HG02610 (cell line): Measurements from ENCODE around the gene ABCA7.

ENCODE experiments used
- ATAC-seq: cut with Tn5 transposase; IDR thresholded peaks from one replicate; pipeline ENCODE4 v1.9.1; 2021; ENCODE audit warnings: mild to moderate bottlenecking, moderate library complexity; ENCODE audit not compliant: unreplicated experiment

The ABCA7 gene

DNA sequence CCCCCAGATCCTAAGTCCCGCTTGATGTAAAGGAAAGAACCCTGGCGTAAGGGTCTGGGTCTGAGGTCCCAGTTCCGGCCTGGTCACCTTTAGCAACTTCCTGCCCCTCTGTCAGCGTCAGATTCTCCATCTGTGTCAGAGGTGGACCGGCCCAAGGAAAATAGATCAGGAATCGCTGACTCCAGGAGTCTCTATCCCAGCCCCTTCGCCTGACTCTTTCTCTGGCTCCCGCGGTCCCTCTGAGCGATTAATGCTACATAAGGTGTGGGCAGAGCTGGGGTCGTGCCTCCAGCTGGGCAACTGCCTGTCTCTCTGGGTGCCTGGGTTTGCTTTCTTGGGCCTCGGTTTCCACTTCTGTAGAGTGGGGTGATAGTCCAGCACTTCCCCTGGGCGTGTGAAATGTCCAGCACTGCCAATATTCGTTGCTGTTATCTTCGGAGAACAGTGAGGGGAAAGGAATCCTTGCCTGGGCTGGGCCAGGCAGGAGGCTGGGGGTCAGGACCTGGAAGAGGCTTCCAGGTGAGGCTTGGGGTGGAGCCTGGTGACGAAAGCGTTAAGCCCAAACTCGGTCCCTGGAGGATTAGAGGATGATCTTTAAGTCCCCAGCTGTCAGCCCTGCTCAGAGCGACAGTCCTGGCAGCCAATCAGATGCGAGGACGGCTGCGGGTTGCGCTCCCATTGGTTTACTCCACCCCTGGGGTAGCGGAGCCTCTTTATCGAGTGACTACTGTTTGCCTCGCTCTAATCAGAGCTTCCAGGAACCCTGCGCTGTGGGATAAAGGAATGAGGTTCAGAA is 767 bp downstream of the ABCA7 start:
- ATAC-seq = peak; percentile 48

DNA sequence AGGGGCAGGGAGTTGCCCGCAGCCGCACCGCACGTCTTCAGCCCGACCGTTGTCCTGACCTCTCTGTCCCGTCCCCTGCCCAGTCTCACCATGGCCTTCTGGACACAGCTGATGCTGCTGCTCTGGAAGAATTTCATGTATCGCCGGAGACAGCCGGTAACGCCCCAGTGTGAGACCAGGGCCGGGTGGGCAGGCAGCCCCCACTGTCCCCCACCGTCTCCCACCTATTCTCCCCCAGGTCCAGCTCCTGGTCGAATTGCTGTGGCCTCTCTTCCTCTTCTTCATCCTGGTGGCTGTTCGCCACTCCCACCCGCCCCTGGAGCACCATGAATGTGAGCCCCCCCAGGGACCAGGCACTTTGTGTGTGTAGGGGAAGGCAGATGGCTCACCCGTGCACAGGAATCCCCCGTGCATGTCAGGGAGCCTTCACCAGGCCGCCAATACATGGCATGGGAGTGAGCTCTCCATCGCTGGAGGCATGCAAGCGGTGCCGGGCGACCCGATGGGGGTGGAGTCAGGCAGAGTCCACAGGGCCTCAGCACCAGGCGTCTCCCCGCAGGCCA is 1.4 kb downstream of the ABCA7 start:
- no peak for ATAC-seq

DNA sequence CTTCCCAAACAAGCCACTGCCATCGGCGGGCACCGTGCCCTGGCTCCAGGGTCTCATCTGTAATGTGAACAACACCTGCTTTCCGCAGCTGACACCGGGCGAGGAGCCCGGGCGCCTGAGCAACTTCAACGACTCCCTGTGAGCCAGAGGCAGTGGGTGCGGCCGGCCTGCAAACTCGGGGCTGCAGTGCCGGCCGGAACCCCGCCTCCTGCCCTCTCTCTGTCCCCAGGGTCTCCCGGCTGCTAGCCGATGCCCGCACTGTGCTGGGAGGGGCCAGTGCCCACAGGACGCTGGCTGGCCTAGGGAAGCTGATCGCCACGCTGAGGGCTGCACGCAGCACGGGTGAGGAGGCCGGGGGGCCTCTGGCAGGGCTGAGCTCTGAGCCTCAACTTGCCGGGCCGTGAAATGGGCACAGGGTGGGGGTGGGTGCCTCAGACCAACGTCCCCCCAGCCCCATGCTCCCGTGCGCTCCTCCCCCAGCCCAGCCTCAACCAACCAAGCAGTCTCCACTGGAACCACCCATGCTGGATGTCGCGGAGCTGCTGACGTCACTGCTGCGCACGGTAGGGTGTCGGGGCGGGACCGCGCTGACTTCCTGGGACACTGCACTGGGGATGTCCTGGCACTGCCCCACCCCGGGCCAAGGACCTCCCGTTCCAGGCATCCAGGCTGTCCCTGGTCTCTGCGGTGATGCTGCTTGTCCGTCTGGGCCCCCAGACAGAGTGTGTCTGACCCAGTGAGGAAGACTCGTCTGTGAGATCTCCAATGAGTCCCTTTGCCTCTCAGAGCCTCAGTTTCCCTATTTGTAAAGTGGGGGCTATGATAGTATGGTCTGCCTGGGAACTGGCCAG is 2.2 kb downstream of the ABCA7 start:
- ATAC-seq = no peak

DNA sequence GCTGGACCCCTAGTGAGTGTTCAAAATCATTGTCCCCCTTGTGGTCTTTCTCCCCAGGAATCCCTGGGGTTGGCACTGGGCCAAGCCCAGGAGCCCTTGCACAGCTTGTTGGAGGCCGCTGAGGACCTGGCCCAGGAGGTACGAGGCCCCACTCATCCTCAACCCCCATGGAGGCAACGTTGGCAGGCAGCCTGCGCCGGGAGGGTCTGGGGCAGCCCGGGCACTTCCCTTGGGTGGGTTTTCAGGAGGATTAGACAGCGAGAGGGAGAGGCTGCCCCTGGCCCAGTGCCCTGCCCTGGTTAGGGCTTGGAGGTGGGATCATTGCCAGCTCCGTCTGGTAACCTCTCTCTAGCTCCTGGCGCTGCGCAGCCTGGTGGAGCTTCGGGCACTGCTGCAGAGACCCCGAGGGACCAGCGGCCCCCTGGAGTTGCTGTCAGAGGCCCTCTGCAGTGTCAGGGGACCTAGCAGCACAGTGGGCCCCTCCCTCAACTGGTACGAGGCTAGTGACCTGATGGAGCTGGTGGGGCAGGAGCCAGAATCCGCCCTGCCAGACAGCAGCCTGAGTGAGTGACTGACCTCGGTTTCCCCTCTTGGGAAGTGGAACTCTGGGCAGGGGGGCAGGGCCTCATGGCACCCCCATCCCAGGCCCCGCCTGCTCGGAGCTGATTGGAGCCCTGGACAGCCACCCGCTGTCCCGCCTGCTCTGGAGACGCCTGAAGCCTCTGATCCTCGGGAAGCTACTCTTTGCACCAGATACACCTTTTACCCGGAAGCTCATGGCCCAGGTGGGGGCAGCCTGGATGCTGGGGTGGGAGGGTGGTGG is 3.0 kb downstream of the ABCA7 start:
- ATAC-seq = no peak

DNA sequence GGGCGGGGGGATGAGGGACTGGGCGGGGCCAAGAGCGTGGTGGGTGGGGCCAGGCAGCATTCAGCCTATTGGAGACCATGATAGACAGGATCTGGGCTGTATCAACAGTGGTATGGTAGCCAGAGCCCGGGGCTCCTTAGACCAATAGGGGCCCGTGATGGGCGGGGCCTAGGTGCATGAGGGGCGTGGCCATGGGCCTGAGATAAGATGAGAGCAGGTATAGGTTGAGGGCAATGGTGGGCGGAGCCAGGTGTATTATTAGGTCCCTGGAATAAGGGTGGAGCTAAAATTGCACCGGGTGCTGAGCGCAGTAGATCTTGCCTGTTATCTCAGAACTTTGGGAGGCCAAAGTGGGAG is 5.3 kb downstream of the ABCA7 start:
- no peak for ATAC-seq

DNA sequence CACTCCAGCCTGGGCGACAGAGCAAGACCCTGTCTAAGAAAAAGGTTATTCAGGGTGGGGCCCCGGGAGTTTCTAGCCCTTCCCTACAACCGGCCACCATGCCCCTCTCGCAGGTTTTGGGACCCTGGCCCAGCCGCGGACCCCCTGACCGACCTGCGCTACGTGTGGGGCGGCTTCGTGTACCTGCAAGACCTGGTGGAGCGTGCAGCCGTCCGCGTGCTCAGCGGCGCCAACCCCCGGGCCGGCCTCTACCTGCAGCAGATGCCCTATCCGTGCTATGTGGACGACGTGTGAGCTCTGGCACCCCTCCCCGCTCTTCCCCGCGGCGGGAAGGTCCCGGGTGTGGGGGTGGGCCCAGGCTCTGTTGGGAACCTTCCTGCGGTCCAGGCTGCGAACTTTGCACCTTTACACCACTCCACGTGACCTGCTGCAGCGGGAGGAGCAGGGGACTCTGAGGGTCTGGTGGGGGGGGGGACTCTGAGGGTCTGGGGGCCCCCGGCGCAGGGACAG is 6.3 kb downstream of the ABCA7 start:
- ATAC-seq = no peak

DNA sequence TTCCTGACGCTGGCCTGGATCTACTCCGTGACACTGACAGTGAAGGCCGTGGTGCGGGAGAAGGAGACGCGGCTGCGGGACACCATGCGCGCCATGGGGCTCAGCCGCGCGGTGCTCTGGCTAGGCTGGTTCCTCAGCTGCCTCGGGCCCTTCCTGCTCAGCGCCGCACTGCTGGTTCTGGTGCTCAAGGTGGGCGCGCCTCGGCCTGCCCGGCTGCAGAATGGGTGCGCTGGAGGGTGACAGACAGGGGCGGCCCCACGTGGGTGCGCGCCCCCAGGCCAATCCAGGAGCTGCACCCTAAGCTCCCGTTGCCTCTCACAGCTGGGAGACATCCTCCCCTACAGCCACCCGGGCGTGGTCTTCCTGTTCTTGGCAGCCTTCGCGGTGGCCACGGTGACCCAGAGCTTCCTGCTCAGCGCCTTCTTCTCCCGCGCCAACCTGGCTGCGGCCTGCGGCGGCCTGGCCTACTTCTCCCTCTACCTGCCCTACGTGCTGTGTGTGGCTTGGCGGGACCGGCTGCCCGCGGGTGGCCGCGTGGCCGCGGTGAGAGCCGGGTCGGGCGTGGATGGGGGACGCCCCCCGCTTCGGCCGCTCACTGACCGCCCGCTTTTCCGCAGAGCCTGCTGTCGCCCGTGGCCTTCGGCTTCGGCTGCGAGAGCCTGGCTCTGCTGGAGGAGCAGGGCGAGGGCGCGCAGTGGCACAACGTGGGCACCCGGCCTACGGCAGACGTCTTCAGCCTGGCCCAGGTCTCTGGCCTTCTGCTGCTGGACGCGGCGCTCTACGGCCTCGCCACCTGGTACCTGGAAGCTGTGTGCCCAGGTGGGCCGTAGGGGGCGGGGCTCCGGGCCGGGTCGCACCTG is 7.2 kb downstream of the ABCA7 start:
- ATAC-seq = no peak

DNA sequence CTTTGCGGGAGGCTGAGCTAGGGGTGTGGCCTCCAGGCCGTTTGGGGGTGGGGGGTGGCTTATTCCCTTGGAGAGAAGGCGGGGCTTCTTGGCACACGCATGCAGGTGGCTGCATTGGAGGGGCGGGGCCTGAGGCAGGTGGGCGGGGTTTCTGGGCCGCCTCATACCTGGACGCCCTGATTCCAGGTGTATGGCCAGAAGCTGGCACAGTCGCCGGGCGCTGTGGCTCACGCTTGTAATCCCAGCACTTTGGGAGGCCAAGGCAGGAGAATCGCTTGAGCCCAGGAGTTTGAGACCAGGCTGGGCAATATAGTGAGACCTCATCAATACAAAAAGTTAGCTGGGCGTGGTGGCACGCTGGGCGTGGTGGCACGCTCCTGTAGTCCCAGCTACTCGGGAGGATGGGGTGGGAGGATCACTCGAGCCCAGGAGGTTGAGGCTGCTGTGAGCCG is 7.8 kb downstream of the ABCA7 start:
- no peak for ATAC-seq

DNA sequence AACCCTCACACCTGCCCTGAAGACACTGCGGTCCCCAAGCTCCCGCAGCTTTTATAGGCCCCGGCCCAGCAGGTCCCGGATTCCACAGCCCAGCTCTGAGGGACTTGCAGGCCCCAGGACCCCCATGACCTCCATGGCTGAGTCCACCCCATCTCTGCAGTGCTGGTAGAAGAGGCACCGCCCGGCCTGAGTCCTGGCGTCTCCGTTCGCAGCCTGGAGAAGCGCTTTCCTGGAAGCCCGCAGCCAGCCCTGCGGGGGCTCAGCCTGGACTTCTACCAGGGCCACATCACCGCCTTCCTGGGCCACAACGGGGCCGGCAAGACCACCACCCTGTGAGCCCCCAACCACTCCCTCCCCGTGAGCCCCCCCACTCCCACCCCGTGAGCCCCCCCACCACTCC is 9.2 kb downstream of the ABCA7 start:
- no peak for ATAC-seq

DNA sequence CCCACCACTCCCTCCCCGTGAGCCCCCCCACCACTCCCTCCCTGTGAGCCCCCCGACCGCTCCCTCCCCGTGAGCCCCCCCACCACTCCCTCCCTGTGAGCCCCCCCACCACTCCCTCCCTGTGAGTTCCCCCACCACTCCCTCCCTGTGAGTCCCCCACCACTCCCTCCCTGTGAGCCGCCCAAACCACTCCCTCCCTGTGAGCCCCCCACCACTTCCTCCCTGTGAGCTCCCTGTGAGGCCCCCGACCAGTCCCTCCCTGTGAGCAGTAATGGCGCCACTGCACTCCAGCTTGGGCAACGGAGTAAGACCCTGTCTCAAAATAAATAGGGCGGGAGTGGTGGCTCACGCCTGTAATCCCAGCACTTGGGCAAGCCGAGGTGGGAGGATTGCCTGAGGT is 9.9 kb downstream of the ABCA7 start:
- no peak for ATAC-seq

DNA sequence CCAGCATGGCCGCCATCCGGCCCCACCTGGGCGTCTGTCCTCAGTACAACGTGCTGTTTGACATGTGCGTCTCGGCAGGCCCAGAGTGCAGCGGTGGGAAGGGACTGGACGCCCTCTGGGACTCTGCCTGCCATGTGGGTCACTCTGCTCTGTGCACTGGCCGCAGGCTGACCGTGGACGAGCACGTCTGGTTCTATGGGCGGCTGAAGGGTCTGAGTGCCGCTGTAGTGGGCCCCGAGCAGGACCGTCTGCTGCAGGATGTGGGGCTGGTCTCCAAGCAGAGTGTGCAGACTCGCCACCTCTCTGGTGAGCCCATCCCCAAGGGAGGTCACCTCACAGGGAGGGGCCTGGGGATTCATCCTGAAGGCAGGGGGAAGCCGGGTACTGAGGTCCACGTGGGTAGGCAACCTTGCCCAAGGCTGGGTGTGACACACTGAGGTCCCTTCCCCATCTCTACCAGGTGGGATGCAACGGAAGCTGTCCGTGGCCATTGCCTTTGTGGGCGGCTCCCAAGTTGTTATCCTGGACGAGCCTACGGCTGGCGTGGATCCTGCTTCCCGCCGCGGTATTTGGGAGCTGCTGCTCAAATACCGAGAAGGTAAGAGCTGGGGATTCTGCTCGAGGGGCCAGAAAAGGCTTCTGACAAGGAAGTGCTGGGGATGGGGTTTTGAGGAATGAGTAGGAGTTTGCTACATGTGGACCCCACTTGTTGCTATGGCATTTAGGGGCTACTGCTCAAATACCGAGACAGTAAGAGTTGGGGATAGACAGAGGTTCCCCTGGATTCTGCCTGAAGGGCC is 11.3 kb downstream of the ABCA7 start:
- ATAC-seq = no peak

DNA sequence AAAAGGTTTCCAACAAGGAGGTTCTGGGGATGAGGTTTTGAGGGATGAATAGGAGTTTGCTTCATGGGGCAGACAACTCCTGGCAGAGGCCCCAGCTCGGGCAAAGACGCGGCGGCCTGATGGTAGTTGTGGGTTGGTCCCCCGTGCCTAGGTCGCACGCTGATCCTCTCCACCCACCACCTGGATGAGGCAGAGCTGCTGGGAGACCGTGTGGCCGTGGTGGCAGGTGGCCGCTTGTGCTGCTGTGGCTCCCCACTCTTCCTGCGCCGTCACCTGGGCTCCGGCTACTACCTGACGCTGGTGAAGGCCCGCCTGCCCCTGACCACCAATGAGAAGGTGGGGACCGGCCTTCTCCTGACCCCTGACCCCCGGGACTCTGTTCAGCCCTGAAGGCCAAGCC is 11.9 kb downstream of the ABCA7 start:
- no peak for ATAC-seq

DNA sequence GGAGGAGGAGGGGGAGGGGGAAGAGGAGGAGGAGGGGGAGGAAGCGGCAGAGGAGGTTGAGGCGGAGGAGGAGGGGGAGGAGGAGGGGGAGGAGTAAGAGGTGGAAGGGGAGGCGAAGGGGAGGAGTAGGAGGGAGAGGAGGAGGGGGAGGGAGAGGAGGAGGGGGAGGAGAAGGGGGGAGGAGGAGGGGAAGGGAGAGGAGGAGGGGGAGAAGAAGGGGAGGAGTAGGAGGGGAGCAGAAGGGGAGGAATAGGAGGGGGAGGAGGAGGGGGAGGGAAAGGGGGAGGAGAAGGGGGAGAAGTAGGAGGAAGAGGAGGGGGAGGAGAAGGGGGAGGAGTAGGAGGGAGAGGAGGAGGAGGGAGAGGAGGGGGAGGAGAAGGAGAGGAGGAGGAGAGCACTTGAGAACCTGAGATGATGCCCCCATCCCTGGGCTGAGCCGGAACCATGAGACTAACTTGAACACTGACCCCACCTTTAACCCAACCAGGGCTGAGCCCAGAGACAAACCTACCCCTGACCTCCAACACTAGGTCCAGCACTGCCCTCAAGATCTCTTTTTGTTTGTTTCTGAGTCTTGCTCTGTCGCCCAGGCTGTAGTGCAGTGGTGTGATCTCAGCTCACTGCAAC is 12.6 kb downstream of the ABCA7 start:
- no peak for ATAC-seq

DNA sequence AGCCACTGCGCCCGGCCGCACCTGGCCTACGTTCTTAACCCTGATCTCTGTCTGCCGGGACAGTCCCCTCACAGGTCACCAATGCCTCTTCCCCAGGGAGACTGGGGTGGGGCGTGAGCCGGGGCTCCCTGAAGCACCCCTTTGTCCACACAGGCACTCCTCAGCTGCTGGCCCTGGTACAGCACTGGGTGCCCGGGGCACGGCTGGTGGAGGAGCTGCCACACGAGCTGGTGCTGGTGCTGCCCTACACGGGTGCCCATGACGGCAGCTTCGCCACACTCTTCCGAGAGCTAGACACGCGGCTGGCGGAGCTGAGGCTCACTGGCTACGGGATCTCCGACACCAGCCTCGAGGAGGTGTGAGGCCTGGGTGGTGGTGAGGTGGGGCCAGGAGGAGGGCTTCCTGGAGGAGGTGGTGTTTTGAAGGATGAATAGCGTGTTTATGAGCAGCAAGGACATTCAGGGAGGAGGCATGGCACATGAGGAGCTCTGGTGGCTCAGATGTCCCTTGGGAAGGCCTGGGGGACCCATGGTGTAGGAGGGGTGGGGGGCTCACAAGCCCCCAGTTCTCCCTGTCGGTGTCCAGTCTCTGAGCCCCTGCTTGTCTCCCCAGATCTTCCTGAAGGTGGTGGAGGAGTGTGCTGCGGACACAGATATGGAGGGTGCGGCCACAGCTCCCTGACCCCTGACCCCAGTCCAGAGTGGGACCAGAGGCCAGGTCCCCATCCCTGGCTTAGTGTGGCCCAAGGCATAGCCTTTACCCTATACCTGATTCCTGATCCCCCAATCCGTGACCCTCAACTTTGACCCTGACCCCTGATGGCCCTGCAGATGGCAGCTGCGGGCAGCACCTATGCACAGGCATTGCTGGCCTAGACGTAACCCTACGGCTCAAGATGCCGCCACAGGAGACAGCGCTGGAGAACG is 13.5 kb downstream of the ABCA7 start:
- no peak for ATAC-seq

DNA sequence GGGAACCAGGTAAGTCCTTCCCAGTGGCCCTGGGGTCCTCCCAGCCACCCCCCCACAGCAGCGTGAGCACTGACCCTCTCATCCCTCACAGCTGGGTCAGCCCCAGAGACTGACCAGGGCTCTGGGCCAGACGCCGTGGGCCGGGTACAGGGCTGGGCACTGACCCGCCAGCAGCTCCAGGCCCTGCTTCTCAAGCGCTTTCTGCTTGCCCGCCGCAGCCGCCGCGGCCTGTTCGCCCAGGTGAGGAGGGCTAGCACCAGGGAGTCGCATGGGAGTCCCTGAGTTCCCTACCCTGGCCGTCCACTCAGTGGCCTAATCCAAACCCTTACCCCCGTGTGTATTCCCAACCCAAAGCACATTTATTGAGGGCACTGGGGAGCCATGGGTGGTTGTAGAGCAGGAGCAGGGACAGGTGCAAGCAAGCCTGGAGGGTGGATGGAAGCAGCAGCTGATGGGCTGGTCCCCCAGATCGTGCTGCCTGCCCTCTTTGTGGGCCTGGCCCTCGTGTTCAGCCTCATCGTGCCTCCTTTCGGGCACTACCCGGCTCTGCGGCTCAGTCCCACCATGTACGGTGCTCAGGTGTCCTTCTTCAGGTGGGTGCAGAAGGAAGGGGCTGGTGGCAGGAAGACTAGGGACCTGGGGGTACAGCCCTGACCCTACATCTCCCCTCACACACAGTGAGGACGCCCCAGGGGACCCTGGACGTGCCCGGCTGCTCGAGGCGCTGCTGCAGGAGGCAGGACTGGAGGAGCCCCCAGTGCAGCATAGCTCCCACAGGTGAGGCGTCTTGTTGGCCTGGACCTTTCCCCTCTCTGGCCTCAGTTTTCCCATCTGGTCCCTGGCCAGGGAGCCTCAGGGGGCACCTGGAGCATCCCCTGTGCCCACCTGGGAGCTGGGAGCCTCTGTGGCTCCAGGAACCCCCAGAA is 14.5 kb downstream of the ABCA7 start:
- no peak for ATAC-seq

DNA sequence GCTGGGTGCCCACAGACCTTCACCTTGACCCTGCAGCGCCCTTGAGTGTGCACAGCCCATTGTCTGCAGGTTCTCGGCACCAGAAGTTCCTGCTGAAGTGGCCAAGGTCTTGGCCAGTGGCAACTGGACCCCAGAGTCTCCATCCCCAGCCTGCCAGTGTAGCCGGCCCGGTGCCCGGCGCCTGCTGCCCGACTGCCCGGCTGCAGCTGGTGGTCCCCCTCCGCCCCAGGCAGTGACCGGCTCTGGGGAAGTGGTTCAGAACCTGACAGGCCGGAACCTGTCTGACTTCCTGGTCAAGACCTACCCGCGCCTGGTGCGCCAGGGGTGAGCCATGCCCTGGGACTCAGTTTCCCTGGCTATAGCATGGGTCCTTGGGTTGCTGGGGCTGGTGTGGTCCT is 15.1 kb downstream of the ABCA7 start:
- ATAC-seq = no peak
